ENCODE measurements around the gene PTGES2.

DNA sequence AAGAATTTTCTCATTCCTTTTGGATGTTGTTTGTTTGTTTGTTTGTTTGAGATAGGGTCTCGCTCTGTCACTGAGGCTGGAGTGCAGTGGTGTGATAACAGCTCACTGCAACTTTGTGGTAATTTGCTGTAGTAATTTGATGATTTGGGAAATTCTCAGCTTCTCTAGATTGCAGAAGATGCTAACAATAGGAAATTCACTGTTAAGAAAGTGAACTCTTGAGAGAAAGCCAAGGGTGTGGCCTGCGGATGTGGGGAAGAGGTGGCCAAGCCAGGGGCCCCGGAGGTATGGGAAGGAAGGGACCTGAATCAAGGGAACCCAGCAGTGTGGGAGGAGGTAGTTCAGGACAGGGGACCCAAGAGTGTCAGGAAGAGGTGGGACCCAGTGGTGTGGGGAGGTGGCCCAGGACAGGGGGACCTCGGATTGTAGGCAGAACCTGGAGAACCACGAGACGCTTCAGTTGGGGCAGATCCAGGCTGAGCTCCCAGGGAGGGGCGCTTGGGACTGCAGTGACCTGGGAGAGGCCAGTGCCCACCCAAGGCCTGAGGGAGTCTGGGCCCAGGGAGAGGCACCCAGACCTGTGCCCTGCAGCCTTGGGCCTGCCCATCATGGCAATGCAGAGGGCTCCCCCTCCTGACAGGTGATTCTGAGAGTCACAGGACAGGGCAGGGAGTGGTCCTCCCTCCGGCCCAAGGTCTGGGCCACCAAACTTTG lies 16.2 kb upstream of the PTGES2 start:
- TF ChIP-seq, protein P1, sequence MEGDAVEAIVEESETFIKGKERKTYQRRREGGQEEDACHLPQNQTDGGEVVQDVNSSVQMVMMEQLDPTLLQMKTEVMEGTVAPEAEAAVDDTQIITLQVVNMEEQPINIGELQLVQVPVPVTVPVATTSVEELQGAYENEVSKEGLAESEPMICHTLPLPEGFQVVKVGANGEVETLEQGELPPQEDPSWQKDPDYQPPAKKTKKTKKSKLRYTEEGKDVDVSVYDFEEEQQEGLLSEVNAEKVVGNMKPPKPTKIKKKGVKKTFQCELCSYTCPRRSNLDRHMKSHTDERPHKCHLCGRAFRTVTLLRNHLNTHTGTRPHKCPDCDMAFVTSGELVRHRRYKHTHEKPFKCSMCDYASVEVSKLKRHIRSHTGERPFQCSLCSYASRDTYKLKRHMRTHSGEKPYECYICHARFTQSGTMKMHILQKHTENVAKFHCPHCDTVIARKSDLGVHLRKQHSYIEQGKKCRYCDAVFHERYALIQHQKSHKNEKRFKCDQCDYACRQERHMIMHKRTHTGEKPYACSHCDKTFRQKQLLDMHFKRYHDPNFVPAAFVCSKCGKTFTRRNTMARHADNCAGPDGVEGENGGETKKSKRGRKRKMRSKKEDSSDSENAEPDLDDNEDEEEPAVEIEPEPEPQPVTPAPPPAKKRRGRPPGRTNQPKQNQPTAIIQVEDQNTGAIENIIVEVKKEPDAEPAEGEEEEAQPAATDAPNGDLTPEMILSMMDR (IDR thresholded peaks at IDR 0.05) = no peak
- no peak for TF ChIP-seq POLR2A (IDR thresholded peaks at IDR 0.05)
